Upper lobe of right lung (tissue), 1 donor: ENCODE data around the gene ZNF19. TPM values are rescaled to one million over a fixed set of nuclear protein-coding genes. Genes with fewer than 3 reads are reported as not detected.
"Not testable (repeated sequence)": the region's sequence is repeated elsewhere in the genome, so short reads cannot be mapped to it uniquely, and the experiment has no call there.

ENCODE experiments used
- ATAC-seq: fragments of 200-7000 bp; cut with Tn5 transposase; one replicate; pipeline ENCODE4 v1.9.1; 2020; ENCODE audit warnings: mild to moderate bottlenecking, moderate library complexity
- DNase-seq: peaks from one replicate; pipeline ENCODE4 v3.0.0-alpha.2; 2020
- H3K27ac ChIP-seq: fragments of 200-600 bp; one replicate; pipeline ENCODE4 v1.8.0; 2022
- H3K27me3 ChIP-seq: fragments of 200-600 bp; one replicate; pipeline ENCODE4 v1.8.0; 2022; ENCODE audit warnings: mild to moderate bottlenecking
- H3K36me3 ChIP-seq: fragments of 200-600 bp; one replicate; pipeline ENCODE4 v1.8.0; 2022
- H3K4me1 ChIP-seq: fragments of 200-600 bp; one replicate; pipeline ENCODE4 v1.8.0; 2022
- H3K4me3 ChIP-seq: fragments of 200-600 bp; one replicate; pipeline ENCODE4 v1.8.0; 2022; ENCODE audit warnings: mild to moderate bottlenecking
- H3K9me3 ChIP-seq: fragments of 200-600 bp; one replicate; pipeline ENCODE4 v1.8.0; 2022
- CTCF ChIP-seq: fragments of 200-600 bp; IDR thresholded peaks from one replicate; pipeline ENCODE4 v1.8.0; 2022; ENCODE audit warnings: antibody characterized with exemption
- intact Hi-C: fragments of 100-400 bp; cut with DNase I; formaldehyde crosslinking; loops from one replicate; pipeline ENCODE4 v1.11.0; 2022
- total RNA-seq: library from RNA; stranded (reverse); fragmentation: NEBNext Ultra II Directional; extraction: Animal tissue kit (Norgen Biotek cat#: 25700); gene quantifications from one replicate; pipeline ENCODE4 v1.2.1, GENCODE V29; 2021
- donor health status: DM: no; HTN: yes; CAD: no; lungs with severe emphysema.

ZNF19 gene
- total RNA-seq, 1 donor from 2014 or later = 11.4 TPM

GRCh38 chr16:71514476-71514875 lies 25.4 kb upstream of the ZNF19 start:
- H3K9me3 ChIP-seq = no peaks in the 10 kb centered on the region
- no peaks in the 10 kb centered on the region for H3K36me3 ChIP-seq
- no peak for DNase-seq
- no peak overlapping the region for H3K27ac ChIP-seq
- intact Hi-C loops = no loop called here
- no peak overlapping the region for H3K4me3 ChIP-seq
- H3K27me3 ChIP-seq = no peaks in the 10 kb centered on the region
- H3K4me1 ChIP-seq = no peaks in the 10 kb centered on the region
- ATAC-seq = no peak
- TF ChIP-seq CTCF = no peak

- no peak overlapping the region for H3K4me3 ChIP-seq
- no peaks in the 10 kb centered on the region for H3K9me3 ChIP-seq
- no peak overlapping the region for H3K27ac ChIP-seq
- DNase-seq (no peak), ATAC-seq (no peak)
- no peak for TF ChIP-seq CTCF
- no peaks in the 10 kb centered on the region for H3K27me3 ChIP-seq
- H3K36me3 ChIP-seq = no peaks in the 10 kb centered on the region
- intact Hi-C loops = no loop called here
- H3K4me1 ChIP-seq = no peaks in the 10 kb centered on the region
Measured at GRCh38 chr16:71513302-71513701, 24.2 kb upstream of the ZNF19 start.

GRCh38 chr16:71507061-71507460 lies 17.9 kb upstream of the ZNF19 start:
- no peak for TF ChIP-seq CTCF
- no peak overlapping the region for H3K4me3 ChIP-seq
- no peak for DNase-seq
- intact Hi-C loops = no loop called here
- no peaks in the 10 kb centered on the region for H3K36me3 ChIP-seq
- H3K4me1 ChIP-seq = no peaks in the 10 kb centered on the region
- no peaks in the 10 kb centered on the region for H3K27me3 ChIP-seq
- no peak overlapping the region for H3K27ac ChIP-seq
- ATAC-seq = no peak
- no peaks in the 10 kb centered on the region for H3K9me3 ChIP-seq

GRCh38 chr16:71504901-71505300 lies 15.8 kb upstream of the ZNF19 start:
- DNase-seq (no peak), ATAC-seq (no peak)
- H3K27me3 ChIP-seq = no peaks in the 10 kb centered on the region
- H3K36me3 ChIP-seq = no peaks in the 10 kb centered on the region
- H3K9me3 ChIP-seq = no peaks in the 10 kb centered on the region
- no peak overlapping the region for H3K27ac ChIP-seq
- H3K4me1 ChIP-seq = no peaks in the 10 kb centered on the region
- no peak for TF ChIP-seq CTCF
- H3K4me3 ChIP-seq = no peak overlapping the region
- intact Hi-C loops = loop anchor here (5.0 kb wide), 1 partner anchor 93 kb away; no protein-coding TSS in a partner anchor

DNA sequence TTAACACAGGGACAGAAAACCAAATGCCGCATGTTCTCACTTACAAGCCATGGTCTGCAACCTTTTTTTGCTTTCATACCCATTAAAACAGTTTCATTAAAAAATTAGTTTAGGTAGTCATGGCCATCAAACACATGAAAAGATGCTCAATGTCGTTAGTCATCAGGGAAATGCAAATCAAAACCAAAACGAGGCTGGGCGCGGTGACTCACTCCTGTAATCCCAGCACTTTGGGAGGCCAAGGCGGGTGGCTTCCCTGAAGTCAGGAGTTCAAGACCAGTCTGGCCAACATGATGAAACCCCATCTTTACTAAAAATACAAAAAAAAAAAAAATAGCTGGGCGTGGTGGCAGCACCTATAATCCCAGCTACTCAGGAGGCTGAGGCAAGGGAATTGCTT lies 14.9 kb upstream of the ZNF19 start:
- not testable (repeated sequence) for DNase-seq, H3K27ac ChIP-seq, H3K27me3 ChIP-seq, ATAC-seq, H3K4me1 ChIP-seq, H3K4me3 ChIP-seq, H3K36me3 ChIP-seq, H3K9me3 ChIP-seq
- intact Hi-C loops = loop anchor here (5.0 kb wide), 1 partner anchor 92 kb away; no protein-coding TSS in a partner anchor

GRCh38 chr16:71501547-71501946 lies 12.4 kb upstream of the ZNF19 start:
- no peaks in the 10 kb centered on the region for H3K27me3 ChIP-seq
- ATAC-seq (no peak), DNase-seq (no peak)
- no peaks in the 10 kb centered on the region for H3K9me3 ChIP-seq
- intact Hi-C loops = loop anchor here (5.0 kb wide), 1 partner anchor 89 kb away; no protein-coding TSS in a partner anchor
- H3K4me3 ChIP-seq = no peak overlapping the region
- H3K27ac ChIP-seq = no peak overlapping the region
- no peaks in the 10 kb centered on the region for H3K4me1 ChIP-seq
- no peak for TF ChIP-seq CTCF
- no peaks in the 10 kb centered on the region for H3K36me3 ChIP-seq
